NOMO-1 treated with dmso at 0.1 percent for 144 hours (cell line): Measurements from ENCODE around the gene SOX6.
"Not testable (repeated sequence)": the region's sequence is repeated elsewhere in the genome, so short reads cannot be mapped to it uniquely, and the experiment has no call there.

Source experiments
- DNase-seq: peaks from one replicate; lab custom pipeline; 2025; ENCODE audit not compliant: unreplicated experiment; lab: John Stamatoyannopoulos, UW

The SOX6 gene

GRCh38 chr11:16157327-16157726, 199.0 kb downstream of the SOX6 start:
- no peak for DNase-seq

- DNase-seq = no peak
Observed at GRCh38 chr11:16155448-16155847, 200.9 kb downstream of the SOX6 start.

- no peak for DNase-seq
Observed at GRCh38 chr11:16154715-16155396, 201.5 kb downstream of the SOX6 start.

- DNase-seq = no peak
Observed at GRCh38 chr11:16153951-16154350, 202.4 kb downstream of the SOX6 start.

- DNase-seq = no peak
Observed at GRCh38 chr11:16151138-16151537, 205.2 kb downstream of the SOX6 start.

GRCh38 chr11:16149476-16149875, 206.9 kb downstream of the SOX6 start:
- no peak for DNase-seq

- no peak for DNase-seq
Observed at GRCh38 chr11:16148301-16148931, 207.9 kb downstream of the SOX6 start.

- DNase-seq = not testable (repeated sequence)
Observed at GRCh38 chr11:16146980-16147379, 209.4 kb downstream of the SOX6 start.

- DNase-seq = not testable (repeated sequence)
Observed at GRCh38 chr11:16141614-16142013, 214.7 kb downstream of the SOX6 start.

- DNase-seq = not testable (repeated sequence)
Observed at GRCh38 chr11:16141162-16141561, 215.2 kb downstream of the SOX6 start.

GRCh38 chr11:16136792-16137390, 219.5 kb downstream of the SOX6 start:
- no peak for DNase-seq

- no peak for DNase-seq
Observed at GRCh38 chr11:16133867-16134266, 222.5 kb downstream of the SOX6 start.

GRCh38 chr11:16127732-16128131, 228.6 kb downstream of the SOX6 start:
- DNase-seq = no peak

GRCh38 chr11:16126362-16126761, 230.0 kb downstream of the SOX6 start:
- DNase-seq = no peak

- DNase-seq = no peak
Observed at GRCh38 chr11:16125796-16126195, 230.6 kb downstream of the SOX6 start.

GRCh38 chr11:16124390-16124789, 232.0 kb downstream of the SOX6 start:
- DNase-seq = no peak

- DNase-seq = no peak
Observed at GRCh38 chr11:16121853-16122252, 234.5 kb downstream of the SOX6 start.

- no peak for DNase-seq
Observed at GRCh38 chr11:16120008-16120407, 236.3 kb downstream of the SOX6 start.

- DNase-seq = no peak
Observed at GRCh38 chr11:16117989-16118756, 238.2 kb downstream of the SOX6 start.

GRCh38 chr11:16114978-16115871, 241.1 kb downstream of the SOX6 start:
- no peak for DNase-seq

- no peak for DNase-seq
Observed at GRCh38 chr11:16114431-16114830, 241.9 kb downstream of the SOX6 start.
